K562 (cell line): Measurements from ENCODE around the gene LMAN2. TPM values are rescaled to one million over a fixed set of nuclear protein-coding genes. Genes with fewer than 3 reads are reported as not detected.

Experiments
- CGGBP1 ChIP-seq: fragments of 250-450 bp; sonication (Bioruptor Pico); IDR thresholded peaks from 2 replicates; pipeline ENCODE4 v1.9.0; 2021; ENCODE audit warnings: mild to moderate bottlenecking
- DMBX1 ChIP-seq: fragments of 250-450 bp; sonication (Bioruptor Pico); IDR thresholded peaks from 2 replicates; pipeline ENCODE4 v1.8.0; 2022; ENCODE audit warnings: inconsistent platforms, mild to moderate bottlenecking, moderate library complexity, borderline replicate concordance
- ETS2 ChIP-seq: IDR thresholded peaks from 2 replicates; pipeline ENCODE4 v1.6.1; 2016; ENCODE audit warnings: borderline replicate concordance, missing genetic modification characterization, mild to moderate bottlenecking, moderate library complexity, missing compliant biosample characterization; ENCODE audit not compliant: poor library complexity, severe bottlenecking
- HINFP ChIP-seq: fragments of 450-650 bp; conservative IDR thresholded peaks from 2 replicates; pipeline ENCODE4 v1.6.1; 2016; ENCODE audit warnings: missing genetic modification characterization, low read depth, mild to moderate bottlenecking, control low read depth, missing compliant biosample characterization
- MTA1 ChIP-seq: fragments of 450-650 bp; IDR thresholded peaks from 2 replicates; pipeline ENCODE4 v1.6.1; 2017; ENCODE audit warnings: borderline replicate concordance
- NFYB ChIP-seq: IDR thresholded peaks from 2 replicates; pipeline ENCODE4 v1.6.1; 2011; ENCODE audit warnings: mild to moderate bottlenecking, moderate library complexity; ENCODE audit not compliant: insufficient read length; ENCODE audit errors: extremely low read depth
- PKNOX1 ChIP-seq: fragments of 450-650 bp; IDR thresholded peaks from 2 replicates; pipeline ENCODE4 v1.6.1; 2016
- RERE ChIP-seq: sonication (generic); formaldehyde crosslinking; IDR thresholded peaks from 2 replicates; pipeline ENCODE4 v1.8.0; 2023; ENCODE audit warnings: missing genetic modification reagents, mild to moderate bottlenecking, borderline replicate concordance
- SRSF7 ChIP-seq: fragments of 200-400 bp; formaldehyde crosslinking; optimal IDR thresholded peaks from 2 replicates; pipeline ENCODE3; 2017; ENCODE audit warnings: mild to moderate bottlenecking, low read depth, low read length
- TSHZ1 ChIP-seq: fragments of 250-450 bp; sonication (Bioruptor Pico); IDR thresholded peaks from 2 replicates; pipeline ENCODE4 v1.4.0; 2020; ENCODE audit warnings: mild to moderate bottlenecking, moderate library complexity
- polyA plus RNA-seq, 8 experiments: library from polyadenylated mRNA; depleted of rRNA in 4 of 8; stranded (reverse) in 5 of 8; unstranded in 3 of 8; fragments of >200 nt; fragmentation: Nextera tagmentation in 2 of 8; fragmentation: Illumina TruSeq in 1 of 8; extraction: Ambion mirVana in 2 of 8; extraction: Trizol in 1 of 8; gene quantifications; 2 replicates each; pipeline versions ENCODE4 v1.2.1 to v1.2.3, GENCODE V29; 2011 to 2014; ENCODE audit warnings: inconsistent platforms in 1 of 8, missing spikeins in 1 of 8
- total RNA-seq, 7 experiments: library from RNA; depleted of rRNA in 6 of 7; stranded (reverse); fragments of >200 nt in 6 of 7; fragmentation: Illumina TruSeq in 2 of 7; extraction: Trizol in 2 of 7; gene quantifications; 2 replicates each; pipeline versions ENCODE4 v1.2.1 to v1.2.3, GENCODE V29; 2011 to 2021; ENCODE audit warnings: low replicate concordance in 1 of 7

LMAN2 gene
- total and polyA plus RNA-seq, 9 of the 15 experiments (the other 6 are each of a cell fraction or from before 2014, with no cell fraction given), result 2.7 to 254 (median 136) TPM

- TF ChIP-seq RERE (CRISPR knock-in tag), result no peak; the same call in 1 of the 2 replicates
- TF ChIP-seq NFYB, result no peak
- no peak for TF ChIP-seq CGGBP1 (CRISPR knock-in tag)
- TF ChIP-seq TSHZ1, result no peak
- TF ChIP-seq SRSF7, result no peak
- no peak for TF ChIP-seq DMBX1 (CRISPR knock-in tag)
- peak; percentile 50 for TF ChIP-seq PKNOX1
- no peak for TF ChIP-seq ETS2 (tag)
- no peak for TF ChIP-seq HINFP (tag)
- TF ChIP-seq MTA1, result 0 out of 2 replicates have a peak, but pooled peaks have one; percentile 27
Observed at GRCh38 chr5:177366528-177367322, 15.3 kb upstream of the LMAN2 start (continued).
